Measurements from ENCODE around the gene KCNJ10.
A peak's percentile ranks its signal among the peaks of the same experiment; 100 is the strongest.

Gene KCNJ10

GRCh38 chr1:159962176-159962575, 107.8 kb downstream of the KCNJ10 start:
- no peak for DNase-seq (ENCODE audit: low read depth)

DNA sequence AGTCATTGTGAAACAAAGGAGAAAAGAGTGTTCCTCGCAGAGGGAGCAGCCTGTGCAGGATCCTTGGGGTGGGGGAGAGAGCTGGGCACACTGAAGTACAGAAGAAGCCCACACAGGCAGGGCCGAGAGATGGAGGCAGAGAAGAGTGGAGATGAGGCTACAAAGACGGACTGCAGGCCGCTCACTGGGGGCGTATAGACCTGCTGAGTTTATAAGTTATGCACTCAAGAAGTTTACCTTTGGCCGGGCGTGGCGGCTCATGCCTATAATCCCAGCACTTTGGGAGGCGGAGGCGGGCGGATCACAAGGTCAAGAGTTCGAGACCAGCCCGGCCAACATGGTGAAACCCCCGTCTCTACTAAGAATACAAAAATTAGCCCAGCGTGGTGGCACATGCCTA, 108.3 kb downstream of the KCNJ10 start:
- DNase-seq (ENCODE audit: low read depth) = no peak

DNA sequence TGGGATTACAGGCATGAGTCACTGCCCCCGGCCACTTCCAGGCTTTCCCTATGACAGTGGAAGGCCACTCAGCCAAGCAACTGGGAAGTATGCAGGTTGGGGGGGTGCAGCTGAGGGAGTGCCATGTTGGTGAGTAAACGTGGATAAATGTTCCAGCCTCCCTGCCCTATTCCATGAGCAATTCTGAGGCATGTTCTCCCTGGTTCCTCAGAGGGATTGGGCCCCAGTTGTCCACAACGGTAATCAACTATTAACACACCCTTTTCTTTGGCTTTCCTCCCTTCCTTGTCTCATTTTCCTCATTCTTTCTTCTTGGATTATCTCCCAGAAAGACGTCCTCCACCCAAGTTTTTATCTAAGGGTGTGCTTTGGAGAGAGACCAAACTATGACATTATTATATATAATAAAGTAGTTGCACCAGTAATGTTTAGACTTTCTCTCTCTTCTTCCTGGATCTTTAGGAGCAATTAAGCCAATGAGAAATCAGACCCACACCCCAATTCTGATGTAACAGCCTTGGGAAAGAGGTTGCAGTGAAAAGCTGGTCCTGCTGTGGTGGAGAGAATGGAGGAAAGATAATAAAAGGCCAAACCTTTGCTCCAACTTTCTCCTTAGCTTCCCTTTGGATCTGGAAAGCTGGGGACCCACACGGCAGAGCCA, 109.1 kb downstream of the KCNJ10 start:
- peak; percentile 78 for DNase-seq (ENCODE audit: low read depth)

DNA sequence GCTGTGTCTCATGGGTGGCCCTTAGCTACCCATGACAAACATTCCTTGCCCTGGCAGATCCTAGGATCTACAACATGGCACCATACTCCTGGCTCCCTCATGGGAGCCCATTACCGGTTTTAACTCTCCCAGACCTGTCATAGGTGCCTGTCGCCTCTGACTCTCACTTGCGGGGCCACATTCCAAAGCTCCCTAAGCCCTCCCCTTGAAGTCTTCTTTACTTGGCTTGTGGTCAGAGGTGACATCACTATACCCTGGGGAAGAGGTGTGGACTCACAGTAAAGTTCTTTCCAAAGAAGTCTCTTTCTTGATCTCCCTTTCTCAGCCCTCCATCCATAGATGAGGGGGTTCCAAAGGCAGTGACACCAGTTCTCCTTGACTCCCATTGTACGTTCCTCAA, 110.5 kb downstream of the KCNJ10 start:
- DNase-seq (ENCODE audit: low read depth) = no peak

DNA sequence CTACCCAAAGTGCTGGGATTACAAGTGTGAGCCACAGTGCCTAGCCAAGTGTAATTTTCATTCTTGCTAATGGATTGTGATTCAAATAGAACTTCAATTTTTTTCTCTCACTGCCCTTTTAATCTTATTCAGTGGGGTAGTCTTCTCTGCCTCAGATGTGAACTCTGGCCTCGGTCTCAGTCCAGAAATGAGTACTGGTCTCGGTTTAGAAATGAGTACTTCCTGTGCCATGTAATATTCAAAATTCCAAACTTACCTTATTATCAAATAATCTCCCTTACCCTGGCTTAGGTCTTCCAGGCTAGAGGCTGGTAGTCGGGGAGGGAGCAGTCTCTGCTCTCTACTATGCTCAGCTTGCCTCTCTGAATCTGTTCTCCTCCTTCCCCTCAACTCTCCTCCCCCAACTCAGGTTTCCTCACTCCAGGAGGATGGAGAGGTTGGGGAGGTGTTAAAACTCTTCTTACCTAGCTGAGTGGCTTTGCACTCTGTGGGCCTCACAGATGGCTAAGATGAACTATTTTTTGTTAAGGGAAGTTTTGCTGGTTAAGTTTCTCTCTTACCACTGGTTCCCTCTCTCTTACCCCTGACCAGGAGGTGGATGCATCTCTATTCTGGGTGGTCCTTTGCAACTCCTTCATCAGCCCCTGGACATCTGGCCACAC, 111.1 kb downstream of the KCNJ10 start:
- no peak for DNase-seq (ENCODE audit: low read depth)

- no peak for DNase-seq (ENCODE audit: low read depth)
These were observed 112.1 kb downstream of the KCNJ10 start for GRCh38 chr1:159957824-159958268.

- no peak for DNase-seq (ENCODE audit: low read depth)
These were observed 114.5 kb downstream of the KCNJ10 start for GRCh38 chr1:159955456-159955855.

DNA sequence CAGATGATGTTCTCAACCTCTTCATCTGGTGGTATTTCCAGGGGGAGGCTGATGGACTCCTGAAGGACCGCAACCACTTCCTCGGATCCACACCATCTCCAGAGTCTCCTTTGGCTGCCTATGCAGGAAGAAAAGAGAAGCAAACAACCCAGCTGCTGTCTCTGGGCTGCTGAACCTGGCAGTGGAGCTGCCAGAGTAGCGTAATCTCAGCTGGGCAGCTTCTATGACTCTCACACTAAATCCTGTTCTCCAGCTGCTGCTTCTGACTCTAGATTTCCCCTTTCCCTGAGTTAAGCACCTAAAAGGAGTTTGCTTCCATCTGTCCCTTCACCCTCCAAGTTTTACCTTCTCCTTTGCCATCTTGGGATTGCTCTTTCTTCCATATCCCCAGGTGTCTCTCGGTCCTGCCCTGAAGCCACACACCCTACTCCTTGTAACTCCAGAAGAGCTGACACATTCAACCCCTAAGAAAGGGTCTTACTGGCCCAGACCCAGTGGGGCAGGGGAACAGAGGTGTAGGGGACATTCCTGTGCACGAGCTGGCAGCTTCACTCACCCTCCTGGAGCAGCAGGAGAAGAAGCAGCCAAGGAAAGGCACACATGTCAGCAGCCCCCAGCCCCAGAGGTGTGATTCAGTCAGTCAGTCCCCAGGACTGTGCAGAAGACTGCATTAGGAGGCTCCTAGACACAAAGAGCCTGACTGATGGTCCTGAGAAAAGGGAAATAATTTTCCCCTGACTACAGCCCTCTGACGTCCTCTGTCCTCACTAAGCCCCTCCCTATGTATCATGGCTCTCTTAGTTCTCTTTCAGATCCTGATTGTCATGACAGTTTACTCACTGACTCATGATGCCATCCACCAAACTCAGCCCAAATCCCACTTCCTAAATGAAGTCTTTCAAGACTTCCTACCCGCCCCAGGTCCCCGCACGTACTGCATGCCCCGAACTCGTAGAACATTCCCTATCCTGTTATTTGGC, 116.1 kb downstream of the KCNJ10 start, which contains the start of gene SLAMF9:
Gene SLAMF9 (minus strand): TSS at position 702 of the 980 bp plus-strand sequence. CDS start 100 bp downstream, at position 602.
- DNase-seq (ENCODE audit: low read depth) = peak; percentile 15

GRCh38 chr1:159952932-159953331, 117.0 kb downstream of the KCNJ10 start:
- no peak for DNase-seq (ENCODE audit: low read depth)

DNA sequence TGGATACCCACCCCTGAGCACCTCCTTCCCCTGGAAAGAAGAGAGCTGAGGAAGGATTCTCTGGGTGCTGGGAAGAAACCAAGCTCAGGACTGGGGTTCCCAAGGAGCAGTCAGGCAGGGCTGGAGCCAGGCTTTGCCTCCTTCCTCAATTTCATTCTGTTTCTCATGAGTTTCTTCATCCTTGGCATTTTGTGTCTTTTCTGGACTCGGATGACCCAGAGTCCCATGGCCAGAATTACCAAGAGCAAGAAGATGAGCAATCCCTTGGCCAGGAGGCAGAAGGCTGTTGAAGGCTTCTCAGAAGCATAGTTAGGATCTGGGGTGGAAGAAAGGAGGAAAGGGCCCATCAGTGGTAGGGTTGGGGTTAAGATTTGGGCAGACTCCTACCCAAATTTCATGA, 118.4 kb downstream of the KCNJ10 start:
- no peak for DNase-seq (ENCODE audit: low read depth)

- DNase-seq (ENCODE audit: low read depth) = no peak
These were observed 118.9 kb downstream of the KCNJ10 start for GRCh38 chr1:159951016-159951415.

DNA sequence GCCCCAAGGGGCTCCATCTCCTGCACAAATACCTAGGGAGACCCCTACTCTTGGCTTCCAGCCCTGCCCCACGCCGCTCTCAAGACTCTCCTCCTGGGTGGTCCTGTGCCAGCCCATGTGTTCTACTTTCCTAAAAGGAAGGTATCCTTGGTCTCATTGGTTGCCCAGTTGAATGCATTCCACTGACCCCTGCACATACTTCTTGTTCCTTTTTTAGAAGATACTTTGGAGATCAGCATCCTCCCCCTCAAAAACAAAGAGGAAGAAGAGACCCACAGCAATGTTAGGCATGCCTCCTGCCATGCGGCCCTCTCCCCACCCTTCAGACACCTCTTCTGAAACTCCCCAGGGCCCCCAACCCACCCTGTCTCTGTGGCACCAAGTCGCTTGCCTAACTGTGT, 120.0 kb downstream of the KCNJ10 start:
- no peak for DNase-seq (ENCODE audit: low read depth)

DNA sequence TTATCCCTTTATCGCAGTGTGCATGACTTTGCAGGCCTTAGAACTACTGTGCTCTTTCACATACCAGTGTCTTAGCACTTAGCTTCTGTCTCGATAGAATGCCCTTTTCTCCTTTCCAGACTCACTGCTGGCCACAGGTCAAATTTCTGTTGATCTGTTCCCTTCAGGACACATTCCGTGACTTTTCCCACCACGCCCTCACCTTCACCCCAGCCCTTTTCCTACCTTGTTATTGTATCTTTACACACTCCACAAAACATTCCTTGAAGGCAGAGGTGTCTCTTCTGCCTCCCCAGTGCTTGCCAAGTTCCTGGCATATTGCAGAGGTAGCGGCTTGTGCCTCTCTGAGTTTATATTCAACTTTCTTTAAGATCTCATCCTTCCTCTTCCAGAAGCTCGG, 120.8 kb downstream of the KCNJ10 start:
- DNase-seq (ENCODE audit: low read depth) = no peak
